GM12873 (cell line): ENCODE data around the gene WNT3A.

ENCODE experiments used
- CTCF ChIP-seq: IDR thresholded peaks from 2 replicates; pipeline ENCODE4 v1.5.1; 2012; ENCODE audit warnings: low read depth, mild to moderate bottlenecking, moderate library complexity, low read length, control low read depth; ENCODE audit not compliant: insufficient read depth; ENCODE audit errors: missing control alignments

The WNT3A gene

GRCh38 chr1:228109073-228109961, 102.5 kb downstream of the WNT3A start, which contains the start of gene MRPL55:
TSS of gene MRPL55 (minus strand) at chr1:228109299. CDS start at chr1:228108260, 1,039 bp downstream.
- no peak for TF ChIP-seq CTCF

GRCh38 chr1:228109962-228110488, 103.2 kb downstream of the WNT3A start:
- TF ChIP-seq CTCF = no peak

- no peak for TF ChIP-seq CTCF
Measured at GRCh38 chr1:228110556-228110955, 103.8 kb downstream of the WNT3A start.
